ENCODE data around the gene SPATA2.

The SPATA2 gene

DNA sequence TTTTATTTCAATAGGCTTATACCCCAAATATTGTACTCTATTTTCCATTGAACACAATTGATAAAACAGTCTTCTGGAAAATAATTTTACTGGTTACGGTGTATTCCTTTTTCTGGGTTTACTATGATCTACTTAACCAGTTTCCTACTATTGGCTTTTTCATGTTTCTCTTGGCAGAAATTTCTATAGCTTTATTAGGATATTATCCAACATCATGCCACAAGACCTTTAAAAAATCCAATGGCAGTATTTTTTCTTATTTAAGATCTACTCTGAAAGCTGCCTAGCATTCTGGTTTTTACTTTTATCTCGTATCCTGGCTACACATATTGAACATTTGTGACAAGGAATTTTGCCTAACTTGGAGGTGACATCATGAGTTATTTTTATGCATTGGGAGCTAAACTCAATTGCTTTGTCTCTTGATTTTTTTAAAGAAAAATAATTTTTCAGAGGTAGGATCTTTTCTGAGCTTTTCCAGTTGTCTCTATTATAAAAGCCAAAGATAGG is 57.2 kb downstream of the SPATA2 start:
- DNase-seq (ENCODE audit: low spot score), result no peak

DNA sequence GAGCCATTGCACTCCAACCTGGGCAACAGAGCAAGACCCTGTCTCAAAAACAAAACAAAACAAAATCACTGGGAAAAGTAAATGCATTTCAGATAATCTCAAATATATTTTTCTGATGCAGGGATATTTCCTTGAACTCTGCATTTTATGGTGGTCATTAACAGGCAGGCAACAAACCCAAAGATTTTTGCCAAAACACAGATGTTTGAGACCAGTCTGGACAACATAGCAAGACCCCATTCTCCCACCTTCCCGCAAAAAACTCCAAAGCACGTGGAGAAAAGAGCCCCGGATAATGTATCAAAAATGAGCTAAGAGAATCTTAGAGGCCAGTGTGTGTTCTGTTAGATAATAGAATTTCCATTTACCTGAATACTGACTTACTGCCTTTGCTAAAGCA is 58.4 kb downstream of the SPATA2 start:
- DNase-seq (ENCODE audit: low spot score), result no peak

DNA sequence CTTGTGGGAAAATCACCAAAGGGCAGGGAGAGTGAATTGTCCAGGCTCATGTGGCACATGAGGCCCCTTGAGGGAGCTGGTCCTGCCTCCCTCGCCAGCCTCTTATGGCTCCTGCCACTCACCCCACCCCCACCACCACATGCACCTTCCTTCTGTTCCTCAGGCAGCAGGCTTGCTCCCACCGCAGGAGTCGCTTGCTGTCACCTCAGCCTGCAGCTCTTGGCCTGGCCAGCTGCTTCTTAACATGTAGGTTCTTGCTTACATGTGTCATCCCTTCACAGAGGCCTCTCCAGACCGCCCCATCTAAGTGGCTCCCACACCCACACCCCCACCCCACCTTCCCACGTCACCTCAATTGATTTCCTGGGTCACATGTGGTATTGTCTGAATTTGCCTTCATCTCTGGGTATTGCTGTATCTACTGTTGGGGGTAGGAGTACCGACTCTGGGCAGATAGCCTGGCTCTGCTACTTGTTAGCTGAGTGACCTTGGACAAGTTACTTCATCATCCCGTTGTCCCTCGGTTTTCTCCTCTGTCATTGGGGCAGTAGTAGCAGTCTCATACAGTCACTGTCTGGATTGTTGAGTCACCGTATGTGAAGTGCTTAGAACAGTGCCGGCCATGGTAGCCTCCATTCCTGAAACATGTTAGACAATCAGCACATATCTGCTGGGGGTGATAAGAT is 61.0 kb downstream of the SPATA2 start:
- no peak for DNase-seq (ENCODE audit: low spot score)

DNA sequence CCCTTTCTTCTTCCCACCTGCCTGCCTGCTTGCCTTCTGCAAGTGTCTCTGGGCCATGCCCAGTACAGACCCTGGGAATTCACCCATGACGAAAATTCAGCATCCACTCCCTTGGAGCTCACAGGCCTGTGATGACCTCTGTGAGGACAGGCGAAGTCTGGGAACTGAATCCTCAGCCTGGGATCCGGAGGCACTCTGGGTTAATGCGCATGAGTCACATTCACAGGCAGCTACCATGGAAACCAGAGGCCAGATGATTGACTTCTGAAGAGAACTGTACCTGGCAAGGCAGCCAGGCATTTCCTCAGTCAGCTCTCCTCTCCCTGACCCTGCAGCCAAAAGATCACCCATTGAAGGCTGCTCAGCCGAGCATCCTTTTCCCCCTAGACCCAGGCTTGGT is 61.7 kb downstream of the SPATA2 start:
- peak; percentile 46 for DNase-seq (ENCODE audit: low spot score)
